GM21381 (cell line): ENCODE measurements around the gene MAPK1.
"Not testable (repeated sequence)": the region's sequence is repeated elsewhere in the genome, so short reads cannot be mapped to it uniquely, and the experiment has no call there.

Experiments
- ATAC-seq: cut with Tn5 transposase; IDR thresholded peaks from one replicate; pipeline ENCODE4 v1.9.1; 2021; ENCODE audit warnings: mild to moderate bottlenecking, moderate library complexity; ENCODE audit not compliant: unreplicated experiment

Gene MAPK1

GRCh38 chr22:21793716-21794115, 73.7 kb downstream of the MAPK1 start:
- ATAC-seq, result not testable (repeated sequence)

GRCh38 chr22:21791635-21792625, 75.5 kb downstream of the MAPK1 start:
- ATAC-seq, result peak; percentile 72

GRCh38 chr22:21790849-21791610, 76.4 kb downstream of the MAPK1 start:
- ATAC-seq, result not testable (repeated sequence)

GRCh38 chr22:21790359-21790758, 77.1 kb downstream of the MAPK1 start:
- no peak for ATAC-seq

GRCh38 chr22:21787565-21787964, 79.9 kb downstream of the MAPK1 start:
- not testable (repeated sequence) for ATAC-seq

- ATAC-seq, result no peak
Observed at GRCh38 chr22:21780259-21780658, 87.2 kb downstream of the MAPK1 start.

- no peak for ATAC-seq
Observed at GRCh38 chr22:21779444-21779843, 88.0 kb downstream of the MAPK1 start.

- no peak for ATAC-seq
Observed at GRCh38 chr22:21778705-21779363, 88.6 kb downstream of the MAPK1 start.

- no peak for ATAC-seq
Observed at GRCh38 chr22:21771631-21771976, 95.8 kb downstream of the MAPK1 start.

- no peak for ATAC-seq
Observed at GRCh38 chr22:21768435-21768834, 99.0 kb downstream of the MAPK1 start.

GRCh38 chr22:21766691-21767462, 100.6 kb downstream of the MAPK1 start:
- ATAC-seq, result peak; percentile 69

- ATAC-seq, result no peak
Observed at GRCh38 chr22:21765909-21766529, 101.4 kb downstream of the MAPK1 start.

GRCh38 chr22:21764038-21764804, 103.2 kb downstream of the MAPK1 start:
- no peak for ATAC-seq

GRCh38 chr22:21762712-21763581, 104.5 kb downstream of the MAPK1 start:
- no peak for ATAC-seq

- no peak for ATAC-seq
Observed at GRCh38 chr22:21761994-21762680, 105.3 kb downstream of the MAPK1 start.

- ATAC-seq, result no peak
Observed at GRCh38 chr22:21761086-21761485, 106.4 kb downstream of the MAPK1 start.

- ATAC-seq, result no peak
Observed at GRCh38 chr22:21760640-21761039, 106.8 kb downstream of the MAPK1 start.
